Tibial nerve (tissue), 4 donors: ENCODE measurements around the gene ZNF618.

Source experiments
- CTCF ChIP-seq, 5 experiments: fragments of 200-600 bp in 3 of 5; fragments of 450-650 bp in 2 of 5; sonication (generic) in 3 of 5; IDR thresholded peaks; one replicate each; pipeline ENCODE4 v1.5.1; 2016 to 2019; ENCODE audit warnings: antibody characterized with exemption in 5 of 5, mild to moderate bottlenecking in 3 of 5, moderate library complexity in 2 of 5
- EP300 ChIP-seq, 2 donors: sonication (generic); formaldehyde crosslinking; IDR thresholded peaks; one replicate each; pipeline ENCODE4 v1.6.1; 2017; ENCODE audit warnings: antibody characterized with exemption in 2 of 2, mild to moderate bottlenecking in 1 of 2

DNA sequence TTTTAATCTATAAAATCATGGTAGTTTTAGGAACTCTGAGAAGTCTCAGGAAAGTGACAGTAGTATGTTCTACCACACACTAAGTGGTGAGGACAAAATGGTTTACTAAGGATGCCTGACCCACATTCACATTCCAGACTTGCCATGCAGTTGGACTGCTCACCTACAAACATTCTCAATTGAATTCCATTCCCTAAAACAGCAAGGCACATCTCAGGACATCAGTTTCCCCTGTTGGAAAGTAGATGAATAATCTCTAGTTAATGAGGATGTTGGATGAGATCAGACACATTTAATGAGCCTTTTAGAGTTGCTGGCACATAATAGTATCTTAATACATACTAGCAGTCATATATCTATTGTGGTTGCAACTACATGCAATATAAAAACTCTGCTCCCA is 76.6 kb downstream of the ZNF618 start:
- TF ChIP-seq CTCF (IDR thresholded peaks at IDR 0.05): no peak
- no peak for TF ChIP-seq EP300 (IDR thresholded peaks at IDR 0.05)
